Nephron progenitor cell (in vitro differentiated cells): ENCODE results near the gene FSTL1.

Experiments
- DNase-seq: peaks from one replicate; pipeline ENCODE4 v3.0.0; 2021
- H3K27ac Mint-ChIP-seq: 2 replicates; pipeline ENCODE4 v1.8.0; 2021; ENCODE audit warnings: mild to moderate bottlenecking, moderate library complexity, mixed read lengths
- H3K27me3 Mint-ChIP-seq: 2 replicates; pipeline ENCODE4 v1.8.0; 2021; ENCODE audit warnings: mild to moderate bottlenecking, low read depth, mixed read lengths; ENCODE audit not compliant: poor library complexity
- H3K36me3 Mint-ChIP-seq: 2 replicates; pipeline ENCODE4 v1.8.0; 2021; ENCODE audit warnings: low read depth, mixed read lengths
- H3K4me1 Mint-ChIP-seq: 2 replicates; pipeline ENCODE4 v1.8.0; 2021; ENCODE audit warnings: mixed read lengths
- H3K4me3 Mint-ChIP-seq: 2 replicates; pipeline ENCODE4 v1.8.0; 2021; ENCODE audit warnings: mild to moderate bottlenecking, moderate library complexity, mixed read lengths
- H3K9me3 Mint-ChIP-seq: 2 replicates; pipeline ENCODE4 v1.8.0; 2021; ENCODE audit warnings: mild to moderate bottlenecking, moderate library complexity, mixed read lengths
- TF ChIP-seq, protein P1 (sequence below): fragments of 200-600 bp; sonication (generic); IDR thresholded peaks from 2 replicates; pipeline ENCODE4 v1.5.0; 2021; ENCODE audit warnings: antibody characterized with exemption

The FSTL1 gene

DNA sequence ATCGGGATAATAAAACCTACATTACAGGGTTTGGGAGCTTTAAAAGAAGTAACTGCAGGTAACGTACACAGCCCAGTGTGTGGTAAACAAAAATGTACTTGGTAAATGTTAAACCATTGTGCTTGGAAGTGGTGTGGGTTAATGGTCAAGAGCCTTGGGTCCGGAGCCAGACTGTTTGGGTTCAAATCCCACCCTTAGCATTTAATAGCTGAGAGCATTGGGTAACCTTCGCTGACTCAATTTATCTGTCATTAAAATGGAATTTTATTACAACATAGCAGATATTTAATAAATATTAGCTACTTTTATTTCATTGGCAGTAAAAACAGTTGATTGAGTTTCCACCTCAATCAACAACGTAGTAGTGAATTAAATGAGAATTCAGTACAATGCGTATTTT lies 1.5 kb downstream of the FSTL1 start:
- TF ChIP-seq, protein P1, sequence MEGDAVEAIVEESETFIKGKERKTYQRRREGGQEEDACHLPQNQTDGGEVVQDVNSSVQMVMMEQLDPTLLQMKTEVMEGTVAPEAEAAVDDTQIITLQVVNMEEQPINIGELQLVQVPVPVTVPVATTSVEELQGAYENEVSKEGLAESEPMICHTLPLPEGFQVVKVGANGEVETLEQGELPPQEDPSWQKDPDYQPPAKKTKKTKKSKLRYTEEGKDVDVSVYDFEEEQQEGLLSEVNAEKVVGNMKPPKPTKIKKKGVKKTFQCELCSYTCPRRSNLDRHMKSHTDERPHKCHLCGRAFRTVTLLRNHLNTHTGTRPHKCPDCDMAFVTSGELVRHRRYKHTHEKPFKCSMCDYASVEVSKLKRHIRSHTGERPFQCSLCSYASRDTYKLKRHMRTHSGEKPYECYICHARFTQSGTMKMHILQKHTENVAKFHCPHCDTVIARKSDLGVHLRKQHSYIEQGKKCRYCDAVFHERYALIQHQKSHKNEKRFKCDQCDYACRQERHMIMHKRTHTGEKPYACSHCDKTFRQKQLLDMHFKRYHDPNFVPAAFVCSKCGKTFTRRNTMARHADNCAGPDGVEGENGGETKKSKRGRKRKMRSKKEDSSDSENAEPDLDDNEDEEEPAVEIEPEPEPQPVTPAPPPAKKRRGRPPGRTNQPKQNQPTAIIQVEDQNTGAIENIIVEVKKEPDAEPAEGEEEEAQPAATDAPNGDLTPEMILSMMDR, result no peak
- Mint-ChIP-seq H3K27me3 (peaks cover 4% of the 10 kb centered on the region), H3K9me3 (peaks cover 5% of the 10 kb centered on the region), H3K36me3 (peaks cover 26% of the 10 kb centered on the region), H3K27ac (peak overlapping the region; percentile 90), H3K4me1 (peaks cover 59% of the 10 kb centered on the region), H3K4me3 (peak overlapping the region; percentile 97)
- DNase-seq, result no peak

GRCh38 chr3:120448756-120449155 lies 2.0 kb downstream of the FSTL1 start:
- TF ChIP-seq, protein P1, result no peak
- Mint-ChIP-seq H3K27me3 (peaks cover 4% of the 10 kb centered on the region), H3K4me1 (peaks cover 60% of the 10 kb centered on the region), H3K9me3 (peaks cover 1% of the 10 kb centered on the region), H3K4me3 (peak overlapping the region; percentile 97), H3K27ac (peak overlapping the region; percentile 71), H3K36me3 (peaks cover 26% of the 10 kb centered on the region)
- peak; percentile 8 for DNase-seq

DNA sequence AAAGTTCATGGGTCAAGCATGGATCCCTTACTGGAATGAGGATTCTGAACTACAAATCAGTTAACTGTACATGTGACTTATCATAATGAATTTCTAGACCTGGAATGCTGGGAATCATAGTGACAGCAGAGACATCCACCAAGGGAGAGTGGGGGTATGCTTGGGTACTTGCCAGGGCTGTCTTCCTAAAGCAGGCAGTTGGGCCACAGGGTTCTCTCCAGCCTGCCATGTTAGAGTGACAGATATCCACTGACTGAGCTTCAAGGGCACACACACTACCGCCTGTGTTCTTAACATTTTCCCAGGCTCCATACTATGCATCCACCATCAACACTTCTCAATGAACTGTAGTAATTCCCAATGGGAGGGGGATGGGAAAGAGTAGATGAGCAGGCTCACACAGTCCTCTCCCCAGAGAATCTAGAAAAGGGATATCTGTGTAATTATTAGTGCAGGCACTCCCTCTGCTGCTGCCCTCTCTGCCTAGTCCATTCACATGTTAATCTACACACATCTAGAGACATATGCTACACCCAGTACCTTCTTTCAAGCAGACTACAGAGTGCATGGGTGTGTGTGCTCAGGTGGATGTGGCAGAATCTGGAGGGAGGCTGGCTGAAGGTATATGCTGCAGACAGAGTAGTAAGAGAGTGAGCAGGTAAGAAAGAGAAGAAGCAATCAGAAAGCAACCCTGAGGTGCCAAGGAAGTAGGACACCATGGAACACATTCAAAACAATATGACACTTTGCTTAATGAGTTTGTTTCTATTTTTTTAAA lies 3.7 kb downstream of the FSTL1 start:
- Mint-ChIP-seq H3K27ac (peak overlapping the region; percentile 47), H3K4me3 (no peak overlapping the region), H3K27me3 (peaks cover 4% of the 10 kb centered on the region), H3K9me3 (no peaks in the 10 kb centered on the region), H3K36me3 (peaks cover 27% of the 10 kb centered on the region), H3K4me1 (peaks cover 58% of the 10 kb centered on the region)
- TF ChIP-seq, protein P1, result no peak
- DNase-seq, result no peak

DNA sequence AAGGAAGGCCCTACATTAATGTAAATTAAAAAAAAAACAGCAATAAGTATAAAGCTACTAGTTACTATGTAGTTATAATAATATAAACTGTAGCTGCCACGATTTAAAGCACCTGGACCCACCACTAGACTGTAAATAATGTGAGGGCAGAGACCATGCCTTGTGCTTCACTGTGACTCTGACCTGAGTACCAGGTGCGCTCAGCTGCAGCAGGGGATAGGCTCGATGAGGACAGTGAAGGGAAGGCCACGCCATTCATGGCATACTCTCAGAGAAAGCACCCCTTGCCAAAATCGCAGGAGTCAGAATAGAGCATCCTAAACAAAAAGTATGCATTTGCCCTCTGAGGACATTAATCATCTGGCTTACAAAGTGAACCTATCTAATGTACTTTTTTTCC lies 5.1 kb downstream of the FSTL1 start:
- no peak for DNase-seq
- peaks cover 4% of the 10 kb centered on the region for H3K27me3 Mint-ChIP-seq
- no peaks in the 10 kb centered on the region for H3K9me3 Mint-ChIP-seq
- H3K4me1 Mint-ChIP-seq, result peaks cover 56% of the 10 kb centered on the region
- TF ChIP-seq, protein P1, result no peak
- peaks cover 37% of the 10 kb centered on the region for H3K36me3 Mint-ChIP-seq
- no peak overlapping the region for H3K4me3 Mint-ChIP-seq
- H3K27ac Mint-ChIP-seq, result no peak overlapping the region

- no peak for DNase-seq
- Mint-ChIP-seq H3K27ac (no peak overlapping the region), H3K27me3 (peaks cover 4% of the 10 kb centered on the region), H3K36me3 (peaks cover 46% of the 10 kb centered on the region), H3K4me1 (peaks cover 63% of the 10 kb centered on the region), H3K9me3 (no peaks in the 10 kb centered on the region), H3K4me3 (no peak overlapping the region)
- TF ChIP-seq, protein P1, result no peak
Observed at GRCh38 chr3:120443626-120444123, 7.1 kb downstream of the FSTL1 start.

- H3K27me3 Mint-ChIP-seq, result peaks cover 4% of the 10 kb centered on the region
- peaks cover 47% of the 10 kb centered on the region for H3K36me3 Mint-ChIP-seq
- no peak for DNase-seq
- no peak overlapping the region for H3K27ac Mint-ChIP-seq
- H3K4me3 Mint-ChIP-seq, result no peak overlapping the region
- TF ChIP-seq, protein P1, result no peak
- peaks cover 64% of the 10 kb centered on the region for H3K4me1 Mint-ChIP-seq
- no peaks in the 10 kb centered on the region for H3K9me3 Mint-ChIP-seq
Observed at GRCh38 chr3:120442975-120443517, 7.7 kb downstream of the FSTL1 start.
